Parathyroid adenoma (tissue), 2 donors: ENCODE measurements around the gene WFDC6.

ENCODE experiments used
- H2AFZ ChIP-seq: fragments of 300-600 bp; sonication (generic); one replicate; pipeline ENCODE4 v1.7.0; 2017; ENCODE audit warnings: antibody characterized with exemption, mild to moderate bottlenecking
- H3K27ac ChIP-seq: fragments of 300-600 bp; sonication (generic); one replicate; pipeline ENCODE4 v1.7.0; 2017
- H3K27me3 ChIP-seq: fragments of 300-600 bp; sonication (generic); one replicate; pipeline ENCODE4 v1.7.0; 2017; ENCODE audit warnings: low read length; ENCODE audit not compliant: control insufficient read depth, insufficient read depth
- H3K36me3 ChIP-seq: fragments of 300-600 bp; sonication (generic); one replicate; pipeline ENCODE4 v1.7.0; 2017; ENCODE audit warnings: low read length; ENCODE audit not compliant: control insufficient read depth, insufficient read depth
- H3K4me1 ChIP-seq: fragments of 300-600 bp; sonication (generic); one replicate; pipeline ENCODE4 v1.7.0; 2017; ENCODE audit warnings: control low read depth
- H3K4me2 ChIP-seq: fragments of 300-600 bp; sonication (generic); one replicate; pipeline ENCODE4 v1.7.0; 2017; ENCODE audit warnings: low read length
- H3K4me3 ChIP-seq: fragments of 300-600 bp; sonication (generic); one replicate; pipeline ENCODE4 v1.7.0; 2017; ENCODE audit warnings: low read depth, low read length
- H3K79me2 ChIP-seq: fragments of 300-600 bp; sonication (generic); one replicate; pipeline ENCODE4 v1.7.0; 2017; ENCODE audit warnings: control low read depth
- H3K9ac ChIP-seq: fragments of 300-600 bp; sonication (generic); one replicate; pipeline ENCODE4 v1.7.0; 2017; ENCODE audit warnings: mild to moderate bottlenecking
- H3K9me3 ChIP-seq: fragments of 300-600 bp; sonication (generic); one replicate; pipeline ENCODE4 v1.7.0; 2017; ENCODE audit warnings: low read length; ENCODE audit not compliant: control insufficient read depth
- TF ChIP-seq, protein P1 (sequence below): fragments of 300-600 bp; sonication (generic); IDR thresholded peaks from one replicate; pipeline ENCODE4 v1.7.0; 2017; ENCODE audit warnings: antibody characterized with exemption, mild to moderate bottlenecking
- donor health status: primary hyperparathyroidism.

WFDC6 gene

GRCh38 chr20:45547206-45547770 lies 8.0 kb upstream of the WFDC6 start, which contains the start of gene EPPIN:
EPPIN (minus strand) TSS chr20:45547401; CDS start chr20:45547357, 44 bp downstream.
- Histone ChIP-seq H3K9ac (no peak within 1 kb of the TSS), H3K4me2 (no peak within 1 kb of the TSS), H3K27me3 (no peaks in the 10 kb centered on the region), H2AFZ (no peak within 1 kb of the TSS), H3K9me3 (no peaks in the 10 kb centered on the region), H3K4me1 (no peaks in the 10 kb centered on the region), H3K4me3 (no peak within 1 kb of the TSS), H3K27ac (no peak within 1 kb of the TSS), H3K79me2 (no peaks in the 10 kb centered on the region), H3K36me3 (no peaks in the 10 kb centered on the region)
- TF ChIP-seq, protein P1, sequence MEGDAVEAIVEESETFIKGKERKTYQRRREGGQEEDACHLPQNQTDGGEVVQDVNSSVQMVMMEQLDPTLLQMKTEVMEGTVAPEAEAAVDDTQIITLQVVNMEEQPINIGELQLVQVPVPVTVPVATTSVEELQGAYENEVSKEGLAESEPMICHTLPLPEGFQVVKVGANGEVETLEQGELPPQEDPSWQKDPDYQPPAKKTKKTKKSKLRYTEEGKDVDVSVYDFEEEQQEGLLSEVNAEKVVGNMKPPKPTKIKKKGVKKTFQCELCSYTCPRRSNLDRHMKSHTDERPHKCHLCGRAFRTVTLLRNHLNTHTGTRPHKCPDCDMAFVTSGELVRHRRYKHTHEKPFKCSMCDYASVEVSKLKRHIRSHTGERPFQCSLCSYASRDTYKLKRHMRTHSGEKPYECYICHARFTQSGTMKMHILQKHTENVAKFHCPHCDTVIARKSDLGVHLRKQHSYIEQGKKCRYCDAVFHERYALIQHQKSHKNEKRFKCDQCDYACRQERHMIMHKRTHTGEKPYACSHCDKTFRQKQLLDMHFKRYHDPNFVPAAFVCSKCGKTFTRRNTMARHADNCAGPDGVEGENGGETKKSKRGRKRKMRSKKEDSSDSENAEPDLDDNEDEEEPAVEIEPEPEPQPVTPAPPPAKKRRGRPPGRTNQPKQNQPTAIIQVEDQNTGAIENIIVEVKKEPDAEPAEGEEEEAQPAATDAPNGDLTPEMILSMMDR, result no peak

DNA sequence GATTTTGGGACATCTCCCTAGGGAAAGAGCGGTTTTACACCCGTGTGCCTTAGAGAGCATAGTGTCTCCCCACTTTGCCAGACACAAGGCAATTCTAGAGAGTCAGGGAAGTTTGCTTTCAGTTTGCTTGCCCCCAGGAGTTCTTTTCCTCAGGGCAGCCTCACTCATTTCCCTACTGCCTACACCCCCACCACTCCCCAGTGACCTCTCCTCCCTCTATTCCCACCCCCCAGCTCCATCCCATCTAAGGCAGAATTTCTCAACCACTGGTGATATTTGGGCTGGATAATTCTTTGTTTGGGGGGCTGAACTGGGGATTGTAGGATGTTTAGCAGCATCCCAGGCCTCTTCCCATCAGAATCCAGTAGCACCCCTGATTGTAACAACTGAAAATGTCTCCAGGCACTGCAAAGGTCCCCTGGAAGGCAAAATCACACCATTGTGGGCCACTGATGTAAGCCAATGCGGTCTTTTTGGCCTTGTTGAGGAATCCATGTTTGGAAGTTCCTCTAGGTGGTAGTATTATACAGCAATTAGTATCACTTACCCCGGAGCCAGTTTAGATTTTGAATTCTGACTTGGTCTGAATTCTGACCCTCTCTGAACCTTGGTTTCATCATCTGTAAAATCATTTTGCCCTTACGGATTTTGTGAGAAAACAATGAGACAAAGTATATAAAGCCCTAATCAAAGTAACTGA lies 6.6 kb upstream of the WFDC6 start:
- Histone ChIP-seq H3K27me3 (no peaks in the 10 kb centered on the region), H3K9me3 (no peaks in the 10 kb centered on the region), H3K9ac (no peak overlapping the region), H3K79me2 (no peaks in the 10 kb centered on the region), H3K27ac (no peak overlapping the region), H3K4me2 (no peak overlapping the region), H3K4me3 (no peak overlapping the region), H3K36me3 (no peaks in the 10 kb centered on the region), H2AFZ (no peak overlapping the region), H3K4me1 (no peaks in the 10 kb centered on the region)
- TF ChIP-seq, protein P1, result peak; percentile 14

- Histone ChIP-seq H3K27ac (no peak overlapping the region), H3K4me3 (no peak overlapping the region), H3K27me3 (no peaks in the 10 kb centered on the region), H3K9me3 (no peaks in the 10 kb centered on the region), H3K79me2 (no peaks in the 10 kb centered on the region), H3K4me1 (no peaks in the 10 kb centered on the region), H3K9ac (no peak overlapping the region), H3K4me2 (no peak overlapping the region), H2AFZ (no peak overlapping the region), H3K36me3 (no peaks in the 10 kb centered on the region)
- TF ChIP-seq, protein P1, result no peak
These were observed 6.1 kb upstream of the WFDC6 start for GRCh38 chr20:45545351-45545750.

GRCh38 chr20:45538209-45538799 lies 978 bp downstream of the WFDC6 start:
- H3K27me3 ChIP-seq, result no peaks in the 10 kb centered on the region
- H3K36me3 ChIP-seq, result no peaks in the 10 kb centered on the region
- no peak overlapping the region for H2AFZ ChIP-seq
- H3K9ac ChIP-seq, result no peak overlapping the region
- H3K4me2 ChIP-seq, result no peak overlapping the region
- H3K79me2 ChIP-seq, result no peaks in the 10 kb centered on the region
- no peak overlapping the region for H3K27ac ChIP-seq
- no peaks in the 10 kb centered on the region for H3K9me3 ChIP-seq
- H3K4me3 ChIP-seq, result no peak overlapping the region
- TF ChIP-seq, protein P1, result no peak
- H3K4me1 ChIP-seq, result no peaks in the 10 kb centered on the region
